ENCODE results near the gene HRAS.
A peak's percentile ranks its signal among the peaks of the same experiment; 100 is the strongest.

The HRAS gene

DNA sequence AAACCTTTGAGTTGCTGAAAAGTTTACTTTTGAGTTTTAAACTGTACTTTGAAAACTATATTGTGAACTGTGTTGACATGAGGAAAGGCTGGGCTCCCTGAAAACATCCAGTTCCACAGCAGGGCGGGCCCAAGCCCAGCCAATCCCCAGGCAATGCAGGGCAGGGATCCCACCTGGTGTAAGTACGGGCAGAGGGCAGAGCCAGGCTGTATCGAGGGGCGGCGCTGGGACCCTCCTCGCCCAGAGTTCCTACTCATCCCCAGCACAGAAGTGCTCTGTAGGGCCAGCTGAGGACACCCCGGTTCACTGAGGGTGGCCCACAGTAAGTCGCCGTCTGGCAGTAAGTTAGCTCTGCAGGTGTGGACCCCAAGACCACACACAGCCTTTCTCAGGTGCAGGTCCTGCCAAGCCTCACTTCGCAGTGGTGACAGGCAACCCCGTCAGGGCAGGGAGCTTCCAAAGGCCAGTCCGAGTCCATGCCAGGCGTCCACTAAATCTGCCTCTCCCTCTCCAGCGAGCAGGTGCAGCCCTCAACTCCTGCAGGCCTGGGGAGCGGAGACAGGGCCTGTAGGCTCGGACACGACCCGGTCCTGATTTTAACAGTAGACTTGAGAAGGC, 31.7 kb upstream of the HRAS start:
- DNase-seq, result no peak

GRCh38 chr11:565921-566509, 30.6 kb upstream of the HRAS start:
- DNase-seq, result no peak

DNA sequence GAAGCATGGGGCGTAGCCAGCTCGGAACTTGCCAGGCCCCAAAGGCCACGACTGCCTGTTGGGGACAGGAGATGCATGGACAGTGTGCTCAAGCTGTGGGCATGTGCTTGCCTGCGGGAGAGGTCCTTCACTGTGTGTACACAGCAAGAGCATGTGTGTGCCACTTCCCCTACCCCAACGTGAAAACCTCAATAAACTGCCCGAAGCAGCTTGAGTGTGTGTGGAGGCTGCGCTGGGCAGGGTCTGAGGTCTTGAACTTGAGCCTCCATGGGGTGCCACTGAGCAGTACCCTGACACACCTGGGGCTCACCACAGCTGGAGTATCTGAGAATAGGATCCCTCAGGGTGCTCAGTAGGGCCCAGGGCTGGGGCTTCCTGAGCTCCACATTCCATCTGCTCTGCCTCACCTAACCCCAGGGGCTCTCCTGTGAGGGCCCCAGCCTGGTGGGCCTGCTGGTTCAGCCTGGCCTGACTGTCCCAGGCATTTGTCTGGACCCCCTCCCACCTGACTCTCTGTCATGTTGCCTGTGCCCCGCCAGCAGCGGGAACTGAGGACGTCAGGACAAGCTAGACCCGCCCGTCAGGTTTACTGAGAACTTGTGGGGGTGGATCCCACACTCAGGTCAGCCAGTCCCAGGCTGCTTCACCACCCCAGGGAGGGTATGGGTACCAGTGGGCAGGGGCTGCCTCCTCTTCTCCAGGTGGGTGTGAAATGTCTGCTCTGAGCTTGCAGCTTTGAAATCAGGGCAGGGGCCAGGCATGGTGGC, 28.6 kb upstream of the HRAS start:
- DNase-seq, result no peak

- no peak for DNase-seq
Measured at GRCh38 chr11:563066-563811, 27.9 kb upstream of the HRAS start.

GRCh38 chr11:562046-562645, 26.8 kb upstream of the HRAS start:
- no peak for DNase-seq

DNA sequence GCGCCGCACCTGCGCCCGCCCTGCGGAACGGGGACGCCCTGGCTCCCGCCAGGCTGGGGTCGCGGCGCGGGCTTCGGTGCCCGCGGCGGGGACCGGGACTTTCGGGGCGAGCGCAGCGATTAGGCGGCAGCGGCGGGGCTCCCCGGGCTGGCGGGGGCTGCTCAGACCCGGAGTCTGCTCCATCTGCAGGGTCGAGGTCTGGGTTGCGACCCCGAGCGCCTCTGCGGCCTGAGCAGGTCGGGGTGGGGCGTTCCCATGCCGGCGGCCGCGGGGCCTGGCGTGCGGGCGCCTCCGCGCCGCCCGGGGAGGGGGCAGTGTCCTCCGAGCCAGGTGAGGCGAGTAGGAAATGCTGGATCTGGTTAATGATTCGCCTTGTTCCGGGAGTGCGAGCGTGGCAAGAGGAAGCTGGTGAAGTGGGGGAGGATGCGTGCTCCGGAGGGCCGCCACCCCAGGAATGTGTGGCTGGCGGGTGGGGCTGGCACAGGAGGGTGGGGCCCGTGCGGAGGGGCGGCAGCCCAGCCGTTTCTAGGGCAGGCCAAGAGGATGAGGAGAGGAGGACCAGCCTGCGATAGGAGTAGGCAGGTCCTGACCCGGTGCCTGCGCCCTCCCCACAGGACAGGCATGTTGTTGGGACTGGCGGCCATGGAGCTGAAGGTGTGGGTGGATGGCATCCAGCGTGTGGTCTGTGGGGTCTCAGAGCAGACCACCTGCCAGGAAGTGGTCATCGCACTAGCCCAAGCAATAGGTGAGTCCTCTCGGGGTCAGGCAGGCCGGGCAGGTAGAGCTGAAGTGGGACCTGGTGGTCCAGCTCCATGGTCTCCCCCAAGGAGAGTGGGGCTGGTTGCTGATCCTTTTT, 26.0 kb upstream of the HRAS start:
- no peak for DNase-seq

DNA sequence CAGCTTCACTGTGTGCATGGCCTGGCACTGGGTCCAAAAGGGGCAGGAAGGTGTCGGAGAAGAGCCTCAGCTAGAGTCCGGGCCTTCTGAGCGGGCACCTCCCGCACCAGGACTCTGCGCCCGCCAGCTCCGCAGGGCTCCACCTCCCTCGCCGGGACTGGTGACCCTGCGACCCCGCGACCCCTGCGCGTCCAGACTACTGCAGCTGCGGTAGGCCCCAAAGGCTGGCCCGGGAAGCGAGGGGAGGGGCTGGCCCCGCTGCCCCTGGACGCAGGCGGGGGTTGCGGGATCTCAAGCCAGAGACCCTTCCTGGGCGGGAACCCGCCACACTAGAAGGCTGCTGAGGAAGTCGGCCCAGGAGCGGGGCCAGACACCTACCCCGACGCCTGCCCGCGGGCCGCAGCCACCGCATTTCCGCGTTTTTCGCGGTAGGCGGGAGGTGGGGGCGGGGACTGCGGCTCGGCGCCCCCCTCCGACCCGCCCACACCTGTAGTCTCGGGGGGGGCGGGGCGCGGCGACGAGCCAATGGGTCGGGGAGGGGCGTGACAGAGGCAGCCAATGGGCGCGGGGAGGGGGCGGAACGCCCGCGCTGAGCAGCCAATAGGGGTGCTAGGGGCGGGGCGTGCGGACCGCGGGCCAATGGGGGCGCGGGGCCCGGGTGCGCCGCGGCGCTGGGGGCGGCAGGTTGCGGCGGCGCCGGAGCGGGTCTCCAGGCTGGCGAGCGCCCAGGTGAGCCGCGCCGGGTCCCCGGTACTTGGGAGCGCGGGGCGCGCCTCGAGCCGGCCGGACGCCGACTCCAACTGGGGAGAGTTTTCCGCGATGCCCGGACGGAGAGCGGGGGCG, 25.1 kb upstream of the HRAS start, which contains the start of the genes LMNTD2 and RASSF7:
Gene LMNTD2 (minus strand): TSS at position 434 of the 843 bp plus-strand sequence. CDS start 22 bp downstream, at position 412.
Gene RASSF7 (plus strand): TSS at position 666 of the 843 bp plus-strand sequence. CDS start 799 bp downstream, outside the sequence.
- DNase-seq, result peak; percentile 93 to 96

GRCh38 chr11:559712-560304, 24.4 kb upstream of the HRAS start:
- DNase-seq, result no peak

DNA sequence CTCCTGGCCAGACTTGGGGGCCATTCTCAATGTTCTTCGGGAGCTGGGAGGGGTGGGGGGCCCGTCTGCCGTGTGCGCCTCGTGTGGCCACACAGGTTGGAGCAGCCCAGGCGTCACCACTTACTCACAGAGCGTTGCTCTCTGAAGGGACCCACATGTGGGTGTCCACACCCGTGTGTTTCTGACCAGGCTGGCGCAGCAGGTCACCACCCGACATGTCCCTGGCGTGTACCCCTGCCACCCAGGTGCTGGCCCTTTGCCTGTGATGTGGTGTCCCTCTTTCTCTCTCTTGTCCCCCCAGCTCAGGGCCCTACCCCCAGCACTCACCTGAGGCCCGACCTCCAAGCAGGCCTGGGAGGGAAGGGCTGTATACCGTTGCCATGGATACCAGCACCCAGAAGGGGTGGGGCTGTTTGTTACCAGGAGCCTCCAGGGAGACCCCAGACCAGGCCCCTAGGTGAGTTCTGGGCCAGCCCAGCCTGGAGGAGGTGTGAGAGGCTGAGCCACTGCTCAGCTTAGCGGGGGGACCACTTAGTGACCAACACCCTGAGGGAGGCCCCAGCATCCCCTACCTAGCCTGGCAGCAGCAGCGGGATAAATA, 23.7 kb upstream of the HRAS start:
- no peak for DNase-seq

DNA sequence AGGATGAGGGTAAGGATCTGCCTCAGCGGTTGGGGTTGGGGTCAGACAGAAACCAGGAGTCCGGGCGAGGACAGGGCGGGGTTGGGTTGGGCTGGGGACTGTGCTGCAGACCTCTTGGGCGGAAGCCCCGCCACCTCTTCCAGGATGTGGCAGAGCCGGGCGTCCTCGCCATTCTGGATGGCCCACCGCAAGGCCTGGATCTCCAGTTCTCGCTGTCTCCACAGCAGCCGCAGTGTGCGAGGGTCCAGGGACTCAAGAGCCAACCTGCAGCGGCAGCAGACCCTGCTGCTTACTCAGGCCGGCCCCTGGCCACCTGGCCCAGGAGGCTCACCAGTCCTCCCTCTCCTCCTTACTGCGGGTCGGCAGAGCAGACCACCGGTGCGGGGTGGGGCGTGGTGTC, 23.1 kb upstream of the HRAS start:
- no peak for DNase-seq

GRCh38 chr11:557328-558132, 22.2 kb upstream of the HRAS start:
- no peak for DNase-seq

GRCh38 chr11:556662-557256, 21.4 kb upstream of the HRAS start:
- no peak for DNase-seq

DNA sequence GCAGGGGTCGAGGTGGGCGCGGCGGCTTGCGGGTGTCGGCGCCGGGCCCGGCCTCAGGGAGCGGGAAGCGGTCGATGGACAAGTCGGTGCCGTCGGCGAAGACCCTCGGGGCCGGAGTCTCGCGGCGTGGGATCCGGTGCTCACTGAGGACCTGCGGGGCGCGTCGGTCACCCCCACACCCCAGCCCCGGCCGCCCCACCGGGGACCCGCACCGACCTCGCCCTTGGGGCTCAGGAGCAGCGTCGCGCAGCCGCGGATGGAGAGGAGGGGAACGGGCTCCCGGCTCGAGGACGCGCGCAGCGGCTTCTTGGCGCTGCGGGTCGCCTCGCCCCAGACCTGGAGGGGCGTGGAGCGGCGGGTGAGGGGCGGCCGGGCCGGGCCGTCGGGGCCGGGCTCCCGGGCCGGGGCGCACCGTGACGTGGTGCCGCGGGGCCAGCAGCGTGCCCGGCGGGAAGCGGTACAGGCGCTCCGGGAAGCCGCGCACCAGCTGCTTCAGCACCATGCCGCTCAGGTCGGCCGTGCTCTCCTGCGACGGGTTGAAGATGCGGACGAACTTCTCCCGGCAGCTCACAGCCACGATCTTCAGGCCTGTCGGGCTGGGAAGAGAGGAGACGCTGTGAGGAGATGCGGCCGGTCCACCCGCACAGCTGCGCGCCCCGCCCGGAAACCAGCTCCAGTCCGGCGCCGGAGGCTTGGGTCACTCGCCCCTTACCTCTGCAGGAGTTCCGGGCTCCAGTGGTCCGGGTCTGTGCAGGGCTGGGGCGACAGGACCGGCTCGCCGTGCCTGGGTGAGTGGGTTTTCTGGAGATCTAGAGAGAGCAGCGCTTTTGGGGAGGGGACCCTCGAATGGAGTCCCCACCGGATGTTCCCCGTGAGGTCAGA, 20.6 kb upstream of the HRAS start:
- no peak for DNase-seq

DNA sequence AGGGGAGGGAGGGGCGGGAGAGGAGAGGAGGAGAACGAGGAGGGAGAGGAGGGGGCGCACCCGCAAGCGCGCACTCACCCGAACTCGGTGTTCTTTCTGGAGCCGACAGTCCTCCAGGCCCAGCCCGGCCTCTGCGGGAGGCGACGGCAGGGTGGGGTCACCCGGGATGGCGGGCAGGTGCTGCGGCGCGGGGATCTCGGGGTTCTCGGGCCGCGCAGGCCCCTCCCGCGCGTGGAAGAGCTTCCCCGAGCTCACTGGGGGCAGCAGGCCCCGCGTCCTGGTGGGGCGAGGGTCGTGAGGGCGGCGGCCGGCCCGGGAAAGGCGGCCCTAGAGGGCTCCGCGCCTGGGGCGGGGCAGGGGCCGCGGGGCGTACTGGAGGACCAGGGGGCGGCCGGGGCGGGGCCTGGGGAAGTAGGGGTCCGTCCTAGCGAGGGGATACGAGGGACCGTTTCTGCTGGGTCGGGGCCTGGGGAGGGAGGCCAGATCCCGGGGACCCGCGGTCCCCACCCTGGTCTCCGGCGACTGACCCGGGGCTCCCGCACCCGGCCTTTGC, 19.9 kb upstream of the HRAS start:
- no peak for DNase-seq

DNA sequence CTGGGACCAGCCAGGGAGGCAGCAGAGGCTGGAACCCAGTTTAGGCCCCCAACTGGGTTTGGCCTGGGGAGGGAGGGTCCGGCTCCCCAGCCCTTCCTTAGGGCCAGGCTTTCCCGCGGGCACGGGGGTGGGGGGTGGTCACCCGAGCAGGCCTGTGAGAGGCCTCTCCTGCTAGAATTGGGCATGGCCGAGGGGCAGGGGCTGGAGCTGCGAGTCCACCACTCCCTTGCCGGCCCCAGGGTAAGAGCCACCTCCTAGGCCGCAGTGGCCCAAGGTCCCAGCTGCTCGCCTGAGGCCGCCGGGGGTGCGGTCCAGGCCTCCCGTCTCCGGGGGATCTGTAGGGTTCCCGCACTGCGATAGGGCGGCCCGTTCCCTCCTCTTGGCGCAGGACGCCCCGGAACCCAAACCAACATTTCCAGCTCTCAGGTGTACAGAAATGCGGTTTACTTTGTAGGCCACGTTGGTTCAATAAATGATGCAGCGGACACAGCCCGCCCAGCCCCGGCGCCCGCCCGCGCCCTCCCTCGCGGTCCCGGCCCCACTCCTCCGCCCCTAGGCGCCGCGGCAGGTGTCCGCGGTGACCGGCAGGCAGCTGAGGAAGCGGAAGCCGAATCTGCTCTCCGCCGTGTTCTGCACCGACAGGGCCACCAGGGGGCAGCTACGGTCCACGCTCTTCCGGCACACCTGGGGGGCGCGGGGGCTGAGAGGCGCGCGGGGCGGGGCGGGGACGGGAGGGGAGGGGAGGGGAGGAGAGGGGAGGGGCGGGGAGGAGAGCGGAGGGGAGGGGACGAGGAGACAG, 19.3 kb upstream of the HRAS start:
- DNase-seq, result peak; percentile 80 to 83

GRCh38 chr11:553988-554340, 18.6 kb upstream of the HRAS start:
- DNase-seq, result no peak

All from CD4-positive, alpha-beta T cell treated with Interleukin-1 beta for 1 hour (primary cell).